ENCODE measurements around the gene FAM240B. TPM values are rescaled to one million over a fixed set of nuclear protein-coding genes. Genes with fewer than 3 reads are reported as not detected.

Gene FAM240B
- total and polyA plus RNA-seq, 9 of the 15 experiments (the other 6 are each of a cell fraction or from before 2014, with no cell fraction given) = not detected

DNA sequence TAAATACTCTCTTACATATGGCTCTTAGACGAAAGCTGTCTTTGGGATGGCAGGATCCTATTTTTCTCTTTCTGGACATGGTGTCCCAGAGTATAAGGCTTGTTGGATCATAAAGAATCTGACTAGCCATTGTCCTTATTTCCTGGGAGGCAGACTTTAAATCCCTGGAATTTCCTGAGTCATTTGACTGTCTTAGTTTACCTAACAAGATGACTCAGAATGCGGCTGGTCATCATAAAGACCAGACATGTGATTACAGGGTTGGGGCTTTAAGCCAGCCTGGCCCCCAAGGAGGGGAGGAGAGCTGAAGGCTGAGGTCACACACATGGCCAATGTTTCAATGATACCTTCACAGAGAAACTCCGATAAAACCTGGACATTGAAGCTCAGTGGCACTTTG, 37.2 kb downstream of the FAM240B start (continued):
- TF ChIP-seq, protein P1, sequence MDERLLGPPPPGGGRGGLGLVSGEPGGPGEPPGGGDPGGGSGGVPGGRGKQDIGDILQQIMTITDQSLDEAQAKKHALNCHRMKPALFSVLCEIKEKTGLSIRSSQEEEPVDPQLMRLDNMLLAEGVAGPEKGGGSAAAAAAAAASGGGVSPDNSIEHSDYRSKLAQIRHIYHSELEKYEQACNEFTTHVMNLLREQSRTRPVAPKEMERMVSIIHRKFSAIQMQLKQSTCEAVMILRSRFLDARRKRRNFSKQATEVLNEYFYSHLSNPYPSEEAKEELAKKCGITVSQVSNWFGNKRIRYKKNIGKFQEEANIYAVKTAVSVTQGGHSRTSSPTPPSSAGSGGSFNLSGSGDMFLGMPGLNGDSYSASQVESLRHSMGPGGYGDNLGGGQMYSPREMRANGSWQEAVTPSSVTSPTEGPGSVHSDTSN (CRISPR knock-in tag; IDR thresholded peaks at IDR 0.05; ENCODE audit: low read depth) = no peak
- TF ChIP-seq, protein P1 (tag; conservative IDR thresholded peaks at IDR 0.05; ENCODE audit: low read depth) = no peak
- TF ChIP-seq SMARCA4 (IDR thresholded peaks at IDR 0.05) (peak; percentile 42; the same call in 1 of the 2 replicates), TGIF2 (CRISPR knock-in tag; IDR thresholded peaks at IDR 0.05) (no peak), ZSCAN29 (IDR thresholded peaks at IDR 0.05) (no peak), DMBX1 (CRISPR knock-in tag; IDR thresholded peaks at IDR 0.05; ENCODE audit: borderline replicate concordance) (no peak), JUND (IDR thresholded peaks at IDR 0.05; ENCODE audit: borderline replicate concordance, low read depth, low read length) (peak; percentile 87), JUND (tag; IDR thresholded peaks at IDR 0.05; ENCODE audit: borderline replicate concordance, low read depth, low read length) (peak; percentile 84; the same call in 2 of the 3 replicates), CUX1 (CRISPR knock-in tag; IDR thresholded peaks at IDR 0.05) (no peak), SOX6 (IDR thresholded peaks at IDR 0.05) (peak; percentile 60; the same call in 1 of the 2 replicates)
- TF ChIP-seq, protein P2, sequence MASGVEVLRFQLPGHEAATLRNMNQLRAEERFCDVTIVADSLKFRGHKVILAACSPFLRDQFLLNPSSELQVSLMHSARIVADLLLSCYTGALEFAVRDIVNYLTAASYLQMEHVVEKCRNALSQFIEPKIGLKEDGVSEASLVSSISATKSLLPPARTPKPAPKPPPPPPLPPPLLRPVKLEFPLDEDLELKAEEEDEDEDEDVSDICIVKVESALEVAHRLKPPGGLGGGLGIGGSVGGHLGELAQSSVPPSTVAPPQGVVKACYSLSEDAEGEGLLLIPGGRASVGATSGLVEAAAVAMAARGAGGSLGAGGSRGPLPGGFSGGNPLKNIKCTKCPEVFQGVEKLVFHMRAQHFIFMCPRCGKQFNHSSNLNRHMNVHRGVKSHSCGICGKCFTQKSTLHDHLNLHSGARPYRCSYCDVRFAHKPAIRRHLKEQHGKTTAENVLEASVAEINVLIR (CRISPR knock-in tag; IDR thresholded peaks at IDR 0.05) = no peak

All from K562 (cell line).